GM12878 (cell line): ENCODE measurements around the gene TTC33. TPM values are rescaled to one million over a fixed set of nuclear protein-coding genes. Genes with fewer than 3 reads are reported as not detected.

Source experiments
- BCL3 ChIP-seq: IDR thresholded peaks from 2 replicates; pipeline ENCODE4 v1.6.1; 2011; ENCODE audit warnings: borderline replicate concordance, low read depth, mild to moderate bottlenecking, moderate library complexity, low read length; ENCODE audit not compliant: insufficient read depth, poor library complexity, severe bottlenecking
- CEBPZ ChIP-seq: fragments of 150-350 bp; IDR thresholded peaks from 2 replicates; pipeline ENCODE4 v1.6.1; 2016; ENCODE audit warnings: low read depth, low read length
- ETV6 ChIP-seq, 2 experiments: fragments of 450-650 bp in 1 of 2; IDR thresholded peaks in 1 of 2; conservative IDR thresholded peaks in 1 of 2; 2 replicates each; pipeline ENCODE4 v1.6.1; 2014; ENCODE audit warnings: antibody characterized with exemption in 1 of 2, borderline replicate concordance in 1 of 2, low read depth in 1 of 2, mild to moderate bottlenecking in 1 of 2, moderate library complexity in 1 of 2
- IKZF1 ChIP-seq: fragments of 450-650 bp; conservative IDR thresholded peaks from 2 replicates; pipeline ENCODE4 v1.6.1; 2017; ENCODE audit warnings: antibody characterized with exemption, mild to moderate bottlenecking
- MAX ChIP-seq: IDR thresholded peaks from 2 replicates; pipeline ENCODE4 v1.6.1; 2012; ENCODE audit warnings: low read depth, low read length, improper control_type of control experiment
- MLLT1 ChIP-seq: fragments of 450-650 bp; IDR thresholded peaks from 2 replicates; pipeline ENCODE4 v1.6.1; 2016; ENCODE audit warnings: mild to moderate bottlenecking
- POU2F2 ChIP-seq: IDR thresholded peaks from 3 replicates; pipeline ENCODE4 v1.6.1; 2011; ENCODE audit warnings: low read depth, mild to moderate bottlenecking, low read length, borderline replicate concordance
- SMAD1 ChIP-seq: fragments of 450-650 bp; IDR thresholded peaks from 2 replicates; pipeline ENCODE4 v1.6.1; 2018; ENCODE audit warnings: mild to moderate bottlenecking, low read depth; ENCODE audit not compliant: partially characterized antibody
- TARDBP ChIP-seq: IDR thresholded peaks from 2 replicates; pipeline ENCODE4 v1.6.1; 2016; ENCODE audit warnings: borderline replicate concordance
- USF1 ChIP-seq: IDR thresholded peaks from 2 replicates; pipeline ENCODE4 v1.6.1; 2011; ENCODE audit warnings: borderline replicate concordance, low read depth, mild to moderate bottlenecking, moderate library complexity, mixed read lengths, low read length; ENCODE audit not compliant: insufficient read depth; ENCODE audit errors: extremely low read length
- polyA plus RNA-seq, 11 experiments: library from polyadenylated mRNA; depleted of rRNA in 4 of 11; unstranded in 6 of 11; stranded (reverse) in 5 of 11; fragments of >200 nt; fragmentation: Nextera tagmentation in 4 of 11; fragmentation: Illumina TruSeq in 1 of 11; extraction: Ambion mirVana in 4 of 11; extraction: Trizol in 1 of 11; gene quantifications; 1 replicate in 1 of 11; 2 replicates in 10 of 11; pipeline versions ENCODE4 v1.2.1 to v1.2.3, GENCODE V29; 2011 to 2016; ENCODE audit warnings: inconsistent platforms in 2 of 11, missing spikeins in 2 of 11, low read depth in 1 of 11
- total RNA-seq, 4 experiments: library from RNA; depleted of rRNA in 3 of 4; stranded (reverse); fragments of >200 nt in 3 of 4; fragmentation: Illumina TruSeq in 1 of 4; extraction: Trizol in 1 of 4; gene quantifications; 2 replicates each; pipeline versions ENCODE4 v1.2.1 to v1.2.3, GENCODE V29; 2013 to 2021

TTC33 gene
- total and polyA plus RNA-seq, 10 of the 15 experiments (the other 5 are each of a cell fraction or from before 2014, with no cell fraction given) = 7.9 to 22.3 (median 14.6) TPM

GRCh38 chr5:40716000-40716399 lies 39.8 kb downstream of the TTC33 start (continued):
- TF ChIP-seq USF1 = no peak
- TF ChIP-seq TARDBP = no peak
- no peak for TF ChIP-seq POU2F2
- TF ChIP-seq MLLT1 = no peak
- no peak for TF ChIP-seq IKZF1
- TF ChIP-seq SMAD1 = no peak
- TF ChIP-seq MAX = no peak
- TF ChIP-seq ETV6 (conservative IDR thresholded peaks at IDR 0.05 in 1 of 2, IDR thresholded peaks at IDR 0.05 in 1 of 2; ENCODE audit: borderline replicate concordance in 1 of 2, low read depth in 1 of 2) = no peak
- TF ChIP-seq BCL3 = no peak
- no peak for TF ChIP-seq CEBPZ
- TF ChIP-seq, all 136 proteins: peak for 0
